SHP77 (cell line): Measurements from ENCODE around the gene EPHA7.

Experiments used
- DNase-seq, 2 experiments: peaks; one replicate each; lab custom pipeline; 2025; lab: John Stamatoyannopoulos, UW

EPHA7 gene

DNA sequence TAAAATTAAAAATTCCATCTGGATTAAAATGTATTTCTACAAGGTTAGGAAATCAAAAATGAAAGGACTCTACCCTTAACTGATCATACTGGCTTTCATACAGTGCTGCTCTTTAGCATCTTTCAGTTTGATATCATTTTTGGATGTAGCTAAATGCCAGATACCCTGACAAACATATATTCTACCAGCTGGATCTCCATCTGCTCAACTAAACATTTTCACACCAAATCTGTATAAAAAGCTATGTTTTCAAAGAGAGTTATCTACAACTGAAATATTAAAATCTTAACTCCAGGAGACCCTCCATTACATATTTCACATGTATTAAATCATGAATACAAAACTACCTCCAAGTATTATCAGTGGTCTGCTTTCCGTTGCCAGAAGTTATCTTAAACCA, 95.7 kb downstream of the EPHA7 start:
- no peak for DNase-seq

DNA sequence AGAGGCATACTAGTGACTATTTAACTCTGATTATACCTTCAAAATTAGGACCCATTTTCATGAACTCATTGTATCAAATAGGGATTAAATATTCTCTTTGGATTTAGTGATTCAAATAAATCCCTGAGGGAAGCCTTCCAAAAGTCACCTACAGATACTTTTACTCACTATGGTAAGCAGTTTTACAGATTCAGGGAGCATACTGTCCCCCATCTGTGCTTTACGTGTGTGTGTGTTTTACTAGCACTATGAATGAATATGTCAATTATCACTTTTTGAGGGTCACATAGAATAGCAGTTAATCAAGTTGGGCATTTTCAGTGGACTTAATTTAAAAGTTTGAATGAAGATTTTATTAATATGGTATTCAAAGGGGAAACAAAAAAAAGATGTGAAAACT, 96.7 kb downstream of the EPHA7 start:
- no peak for DNase-seq

DNA sequence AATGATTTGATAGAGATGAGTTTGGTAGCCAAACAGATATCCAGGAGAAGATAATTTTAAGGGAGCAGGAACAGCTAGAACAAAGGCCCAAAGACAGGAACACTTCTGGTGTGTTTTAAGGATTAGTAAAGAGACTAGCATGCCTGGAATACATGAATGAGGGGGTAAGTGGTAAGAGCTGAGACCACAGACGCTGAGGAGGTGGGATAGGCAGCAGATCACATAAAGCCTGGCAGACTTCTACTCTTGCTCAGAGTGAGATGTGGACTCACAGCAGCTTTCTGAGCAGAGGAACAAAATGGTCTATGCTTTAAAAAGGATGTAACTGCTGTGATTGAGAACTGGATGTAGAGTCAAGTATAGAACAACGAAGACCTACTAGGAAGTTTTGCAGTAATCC, 100.1 kb downstream of the EPHA7 start:
- DNase-seq = no peak

DNA sequence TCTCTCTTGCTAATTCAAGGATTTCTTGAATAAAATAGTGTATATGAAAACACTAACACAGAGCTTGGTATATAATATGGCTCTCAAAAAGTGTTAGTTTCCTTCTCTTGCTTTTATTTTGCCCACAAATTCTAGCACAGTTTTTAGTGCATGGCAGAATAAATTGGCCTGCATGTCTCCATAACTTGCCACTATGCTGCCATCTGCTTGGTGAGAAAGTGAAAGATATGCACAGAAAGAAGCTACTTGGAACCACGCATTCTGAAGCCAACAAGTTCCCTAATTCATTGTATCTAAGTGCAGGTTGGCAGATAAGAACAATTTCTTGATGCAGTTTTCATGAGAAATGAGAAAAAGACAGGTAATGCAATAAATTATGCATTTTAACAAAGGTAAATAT, 101.2 kb downstream of the EPHA7 start:
- DNase-seq = no peak

DNA sequence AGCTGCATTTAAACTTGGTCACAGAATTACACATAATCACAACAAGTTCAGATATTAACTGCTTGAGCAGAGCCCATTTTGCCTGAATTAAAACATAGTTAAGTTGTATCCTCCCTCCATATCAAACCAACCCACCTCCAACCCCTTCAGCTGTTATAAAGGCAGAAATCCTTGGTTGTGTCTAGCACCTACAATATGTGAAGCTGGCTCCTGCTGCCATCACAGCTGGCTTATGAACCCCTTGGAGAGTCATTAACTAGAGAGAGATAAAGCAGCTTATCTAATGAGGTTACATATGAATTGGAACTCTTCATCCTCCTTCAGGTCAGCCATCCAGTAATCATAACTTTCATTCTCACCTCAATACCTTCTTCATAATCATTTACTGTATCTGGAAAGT, 101.8 kb downstream of the EPHA7 start:
- no peak for DNase-seq

DNA sequence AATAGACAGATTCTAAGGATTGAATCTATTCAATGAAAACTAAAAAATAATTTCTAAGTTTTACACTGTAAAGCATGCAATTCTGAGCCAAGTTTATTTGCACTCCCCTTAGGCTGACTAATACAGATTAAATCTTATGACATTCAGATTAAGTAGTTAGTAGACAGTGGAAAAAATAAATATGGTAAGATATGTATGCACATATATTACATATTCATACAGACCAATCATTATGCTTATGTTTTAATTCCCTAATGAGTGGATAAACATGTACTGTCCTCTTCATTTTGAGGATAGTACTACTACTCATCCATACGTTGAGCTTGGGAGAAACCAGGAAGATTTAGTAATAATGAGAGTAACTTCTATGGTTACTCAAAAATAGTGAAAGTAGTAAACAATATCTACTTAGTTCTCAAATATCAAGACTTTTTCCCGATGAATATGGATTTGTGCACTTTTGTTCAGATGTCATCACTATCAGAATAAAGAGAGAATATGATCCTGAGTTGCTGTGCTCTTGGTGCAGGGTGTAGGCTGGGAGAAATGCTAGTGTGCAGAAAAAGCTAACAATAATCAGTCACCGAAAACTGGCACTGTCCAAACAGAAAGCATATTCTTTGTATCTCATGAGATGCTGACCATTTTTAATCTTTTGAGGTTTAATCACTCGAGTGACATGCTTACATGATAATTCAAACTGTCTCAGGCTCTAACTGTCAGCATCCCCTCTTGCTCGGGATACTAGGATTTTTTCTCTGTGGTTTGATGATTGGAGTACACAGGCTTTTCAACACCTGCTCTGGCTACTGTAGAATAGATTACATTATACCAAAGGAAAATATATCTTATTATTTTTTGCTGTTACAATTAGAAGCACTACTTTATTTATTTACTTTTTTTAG, 111.6 kb downstream of the EPHA7 start:
- peak; percentile 12 to 17 for DNase-seq

DNA sequence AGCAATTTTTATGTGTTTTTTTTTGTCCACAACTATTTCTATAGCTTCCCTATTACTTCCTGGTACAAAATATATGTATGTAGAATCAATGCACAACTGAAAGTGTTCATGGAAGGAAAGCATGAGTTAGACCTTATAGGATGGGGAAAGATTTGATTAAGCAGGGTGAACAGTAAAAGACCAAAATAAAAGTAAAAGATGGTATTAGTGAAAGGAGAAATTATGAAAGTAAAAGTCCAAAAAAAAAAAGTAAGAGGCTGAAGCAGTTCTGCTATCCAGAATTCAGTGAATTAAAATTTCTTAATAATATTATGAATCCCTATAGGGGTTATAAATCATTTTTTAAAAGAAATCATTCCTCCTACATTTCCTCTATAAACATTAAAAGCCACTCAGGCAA, 114.3 kb downstream of the EPHA7 start:
- DNase-seq = no peak

DNA sequence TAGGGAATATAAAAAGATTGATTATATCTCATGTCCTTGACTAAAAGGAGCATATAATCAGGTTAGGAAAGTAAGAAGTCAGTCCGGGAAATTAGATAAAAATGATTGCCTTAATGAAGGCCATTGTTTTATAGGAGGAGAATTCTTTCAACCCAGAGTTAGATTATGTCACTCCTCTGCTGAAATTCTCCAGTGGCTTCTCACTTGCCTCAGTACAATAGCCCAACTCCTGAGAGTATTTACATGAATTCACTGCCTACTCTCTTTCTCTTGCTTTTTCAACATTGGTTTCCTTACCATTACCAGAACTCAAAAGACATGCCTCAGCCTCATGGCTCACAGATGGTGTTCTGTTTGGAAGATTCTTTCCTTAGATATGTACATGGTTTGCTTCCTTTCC, 114.9 kb downstream of the EPHA7 start:
- no peak for DNase-seq

DNA sequence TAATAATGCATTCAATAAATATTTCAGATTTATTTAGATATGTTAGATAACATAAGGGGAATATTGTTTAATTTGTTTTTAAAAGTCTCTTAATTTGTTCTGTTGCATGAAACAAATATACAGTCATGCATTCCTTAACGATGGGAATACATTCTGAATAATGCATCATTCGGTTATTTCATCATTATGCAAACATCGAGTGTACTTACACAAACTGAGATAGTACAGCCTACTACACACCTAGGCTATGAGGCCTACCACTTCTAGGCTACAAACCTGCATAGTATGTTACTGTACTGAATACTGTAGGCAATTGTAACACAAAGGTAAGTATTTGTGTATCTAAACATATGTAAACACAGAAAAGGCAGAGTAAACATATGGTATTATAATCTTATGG, 118.7 kb downstream of the EPHA7 start:
- peak; percentile 62 to 67 for DNase-seq

DNA sequence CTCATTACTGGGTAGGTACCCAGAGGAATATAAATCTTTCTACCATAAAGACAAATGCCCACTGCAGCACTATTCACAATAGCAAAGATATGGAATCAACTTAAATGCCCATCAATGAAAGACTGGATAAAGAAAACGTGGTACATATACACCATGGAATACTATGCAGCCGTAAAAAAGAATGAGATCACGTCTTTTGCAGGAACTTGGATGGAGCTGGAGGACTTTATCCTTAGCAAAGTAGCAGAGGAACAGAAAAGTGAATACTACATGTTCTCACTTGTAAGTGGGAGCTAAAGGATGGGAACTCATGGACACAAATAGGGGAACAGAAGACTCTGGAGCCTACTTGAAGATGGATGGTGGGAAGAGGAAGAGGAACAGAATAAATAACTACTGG, 119.7 kb downstream of the EPHA7 start:
- DNase-seq = no peak

DNA sequence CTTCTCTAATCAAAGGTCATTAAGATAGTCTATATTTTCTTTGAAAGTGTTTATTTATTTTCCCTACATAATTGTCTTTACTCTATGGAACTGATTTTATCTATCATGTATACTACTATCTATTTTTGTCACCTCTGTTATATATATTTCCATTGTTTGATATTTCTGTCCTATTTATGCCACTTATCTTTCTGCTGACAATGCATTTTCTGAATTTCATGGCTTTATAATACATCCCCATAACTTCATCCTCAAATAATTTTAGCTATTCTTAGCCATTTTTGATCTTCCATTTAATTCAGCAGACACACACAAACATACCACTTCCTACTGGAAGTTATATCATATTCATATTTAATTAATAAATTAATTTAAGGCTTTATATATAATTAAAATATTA, 123.7 kb downstream of the EPHA7 start:
- DNase-seq = no peak

DNA sequence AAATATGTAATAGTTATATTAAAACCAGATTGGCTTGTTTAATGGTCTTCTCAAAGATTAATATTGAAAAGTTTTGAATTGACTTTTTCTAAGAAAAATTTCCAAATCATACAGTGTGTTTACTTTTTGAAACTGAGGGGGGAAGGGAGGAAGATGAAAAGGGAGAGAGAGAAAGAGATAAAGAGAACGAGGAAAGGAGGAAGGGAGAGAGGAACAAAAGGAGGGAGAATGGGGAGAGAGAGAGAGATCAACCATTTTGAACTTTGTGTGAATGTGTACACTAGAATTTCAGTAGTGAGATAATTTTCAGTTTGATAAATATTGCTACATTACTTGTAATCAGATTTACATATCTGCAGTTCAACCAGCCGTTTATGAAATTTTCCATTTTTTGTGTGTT, 124.5 kb downstream of the EPHA7 start:
- no peak for DNase-seq

DNA sequence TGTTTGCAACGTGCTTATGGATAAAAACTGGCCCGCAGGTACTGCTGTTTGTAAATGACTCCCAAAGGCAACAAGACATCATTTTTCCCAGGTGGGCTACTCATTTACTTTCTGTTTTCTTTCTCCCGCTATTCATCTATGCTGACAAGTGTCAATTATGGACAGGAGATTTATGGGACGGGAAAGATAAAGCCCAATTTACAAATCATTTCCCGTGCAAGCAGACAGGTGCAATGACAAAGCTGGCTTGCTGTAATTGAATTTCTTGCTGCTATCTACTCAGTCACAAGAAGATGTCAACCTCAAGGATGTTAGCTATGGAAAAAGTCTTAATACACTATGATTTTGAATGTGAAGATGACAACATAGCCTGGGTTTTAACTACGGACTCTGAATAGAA, 125.5 kb downstream of the EPHA7 start:
- peak; percentile 23 to 41 for DNase-seq

DNA sequence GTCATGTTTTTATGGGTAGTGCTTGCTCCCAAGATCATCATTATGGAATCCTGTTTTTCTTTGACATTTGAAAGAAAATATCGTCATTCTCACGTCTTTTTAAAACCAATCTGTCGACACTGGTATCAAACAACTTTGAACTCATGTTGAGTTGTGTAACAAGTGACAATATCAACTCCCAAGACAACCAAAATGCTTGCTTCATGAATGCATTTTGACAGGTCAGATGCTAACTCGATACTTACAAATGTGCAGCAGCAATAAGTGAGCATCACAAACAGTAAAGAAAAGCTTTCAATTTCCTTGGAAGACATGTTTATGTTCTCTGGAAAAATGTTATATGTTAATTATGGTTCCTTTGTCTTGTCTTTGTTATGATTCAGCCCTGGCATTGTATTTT, 125.9 kb downstream of the EPHA7 start:
- DNase-seq = no peak

DNA sequence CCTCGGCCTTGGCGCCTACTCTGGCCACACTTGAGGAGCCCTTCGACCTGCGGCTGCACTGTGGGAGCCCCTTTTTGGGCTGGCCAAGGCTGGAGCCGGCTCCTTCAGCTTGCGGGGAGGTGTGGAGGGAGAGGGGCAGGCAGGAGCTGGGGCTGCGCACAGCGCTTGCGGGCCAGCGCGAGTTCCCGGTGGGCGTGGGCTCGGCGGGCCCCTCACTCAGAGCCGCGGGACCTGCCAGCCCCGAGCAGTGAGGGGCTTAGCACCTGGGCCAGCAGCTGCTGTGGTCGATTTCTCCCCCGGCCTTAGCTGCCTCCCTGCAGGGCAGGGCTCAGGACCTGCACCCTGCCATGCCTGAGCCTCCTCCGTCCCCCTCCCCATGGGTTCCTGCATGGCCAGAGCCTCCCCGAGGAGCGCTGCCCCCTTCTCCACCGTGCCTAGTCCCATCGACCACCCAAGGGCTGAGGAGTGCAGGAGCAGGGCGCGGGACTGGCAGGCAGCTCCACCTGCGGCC, 136.8 kb downstream of the EPHA7 start:
- no peak for DNase-seq

DNA sequence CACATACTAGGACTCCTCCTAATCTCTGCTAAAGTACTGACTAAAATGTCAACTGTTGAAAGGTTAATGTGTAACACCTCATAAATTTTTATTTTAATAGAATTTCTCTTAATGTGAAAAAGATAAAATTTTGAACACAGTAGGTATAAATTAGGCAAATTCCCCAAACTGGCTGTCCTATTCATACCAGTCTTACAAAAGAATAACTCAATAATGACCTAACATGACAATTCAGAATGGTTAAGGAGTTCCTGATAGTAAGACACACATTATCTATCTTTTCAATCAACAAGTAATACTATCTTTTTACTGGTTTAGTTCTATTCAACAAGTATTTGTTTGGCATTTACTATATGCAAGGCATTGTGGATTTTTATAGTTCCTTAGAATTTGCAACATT, 141.1 kb downstream of the EPHA7 start:
- no peak for DNase-seq

DNA sequence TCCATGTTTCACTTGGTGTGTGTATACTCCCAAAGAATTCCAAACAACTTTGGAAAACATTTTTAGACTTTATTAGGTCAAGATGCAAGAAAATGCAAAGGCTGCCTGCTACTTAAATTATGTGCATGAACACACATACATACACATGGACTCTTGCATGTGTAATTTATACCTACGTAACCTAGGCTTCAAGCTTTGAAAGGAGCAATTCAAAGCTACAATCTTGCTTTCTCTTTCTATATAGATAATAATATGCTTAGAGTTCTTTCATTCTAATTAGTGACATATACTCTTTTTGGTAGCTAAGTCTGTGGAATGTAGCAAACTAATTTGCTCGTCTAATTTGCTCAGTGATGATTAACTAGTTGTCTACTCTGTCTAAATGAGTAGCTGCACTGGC, 146.5 kb downstream of the EPHA7 start:
- DNase-seq = no peak

DNA sequence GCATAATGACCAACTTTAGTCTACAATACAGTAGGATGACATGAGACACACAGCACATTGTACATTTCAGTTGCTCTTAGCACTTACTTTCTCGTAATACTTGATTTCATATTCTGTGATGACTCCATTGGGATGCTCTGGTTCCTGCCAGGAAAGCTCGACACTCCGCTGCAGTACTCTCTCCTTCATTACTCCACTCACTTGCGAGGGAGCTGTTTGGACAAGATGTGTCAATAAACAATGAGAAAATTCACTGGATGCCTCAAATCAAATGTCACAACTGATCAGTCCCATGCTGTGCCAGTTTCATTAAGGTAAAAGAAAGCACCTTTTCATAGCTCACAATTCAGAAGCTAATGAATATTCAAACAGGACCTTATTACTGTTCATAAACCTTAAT, 147.1 kb downstream of the EPHA7 start:
- DNase-seq = peak in 1 of 2 experiments; percentile 20

DNA sequence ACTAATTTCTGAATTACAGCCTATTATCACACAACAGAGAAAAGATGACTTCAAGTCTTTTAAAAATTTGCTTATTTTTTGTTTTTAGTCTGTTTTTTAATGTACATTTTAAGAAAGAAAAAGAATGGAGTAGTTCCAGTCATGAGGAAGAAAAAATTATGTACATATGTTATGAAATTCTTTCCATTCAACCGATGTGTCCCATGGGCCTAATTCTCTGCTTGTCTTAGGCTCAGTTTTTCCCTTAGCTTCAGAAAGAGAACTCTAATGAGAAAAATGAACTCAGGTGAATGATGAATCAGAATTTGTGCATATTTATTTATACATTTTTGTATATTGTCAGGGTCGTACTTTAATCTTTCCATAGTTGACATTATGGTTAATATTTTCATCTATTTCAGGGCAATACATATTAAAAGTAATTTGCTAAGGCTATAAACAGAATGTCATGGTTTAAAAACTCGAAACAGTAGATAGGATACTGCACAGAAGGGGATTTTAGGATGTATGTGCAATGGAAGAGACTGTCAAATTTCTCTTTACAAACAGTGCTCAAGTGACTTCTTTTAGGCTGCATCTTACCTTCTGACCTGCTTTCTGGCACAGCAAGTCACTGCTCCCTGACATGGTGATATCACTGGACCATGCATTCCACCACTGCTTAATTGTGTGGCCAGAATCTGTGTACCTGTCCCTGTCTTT, 153.1 kb downstream of the EPHA7 start:
- no peak for DNase-seq

DNA sequence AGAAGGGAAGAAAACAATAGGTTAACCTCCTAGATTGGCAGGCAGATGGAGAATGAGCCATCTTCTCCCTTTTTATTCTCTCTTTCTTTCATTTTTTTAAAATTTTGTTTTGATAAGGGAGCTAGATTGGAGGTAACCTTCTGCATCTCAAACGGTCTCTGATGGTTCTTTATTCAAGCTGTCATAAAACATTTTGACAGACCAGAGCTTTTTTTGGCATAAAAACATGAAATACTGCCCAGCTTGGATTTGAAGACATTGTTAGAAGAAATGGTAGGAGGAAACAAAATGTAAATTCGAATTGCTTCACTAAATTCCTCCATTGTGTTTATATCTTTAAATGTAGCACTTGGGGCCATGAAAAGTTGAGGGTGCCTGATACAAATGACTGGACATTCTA, 158.5 kb downstream of the EPHA7 start:
- DNase-seq = no peak

DNA sequence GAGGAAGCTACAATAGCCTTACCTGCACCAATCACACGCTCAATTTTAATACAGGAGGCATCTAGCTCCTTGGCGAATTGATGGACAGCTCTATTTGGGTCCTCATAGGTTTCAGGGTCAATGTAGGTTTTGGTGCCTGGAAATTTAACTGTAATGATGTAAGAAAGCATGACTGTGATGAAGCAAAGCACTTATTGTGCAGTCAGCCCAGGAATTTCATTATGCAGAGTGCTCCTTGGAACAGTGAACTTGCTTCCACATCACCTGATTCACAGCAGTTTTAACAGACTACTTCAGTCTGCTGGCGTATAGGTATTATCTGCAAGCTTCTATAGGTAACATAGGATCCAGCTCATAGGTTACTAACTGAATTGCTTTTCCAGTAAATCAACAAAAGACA, 160.0 kb downstream of the EPHA7 start:
- no peak for DNase-seq

DNA sequence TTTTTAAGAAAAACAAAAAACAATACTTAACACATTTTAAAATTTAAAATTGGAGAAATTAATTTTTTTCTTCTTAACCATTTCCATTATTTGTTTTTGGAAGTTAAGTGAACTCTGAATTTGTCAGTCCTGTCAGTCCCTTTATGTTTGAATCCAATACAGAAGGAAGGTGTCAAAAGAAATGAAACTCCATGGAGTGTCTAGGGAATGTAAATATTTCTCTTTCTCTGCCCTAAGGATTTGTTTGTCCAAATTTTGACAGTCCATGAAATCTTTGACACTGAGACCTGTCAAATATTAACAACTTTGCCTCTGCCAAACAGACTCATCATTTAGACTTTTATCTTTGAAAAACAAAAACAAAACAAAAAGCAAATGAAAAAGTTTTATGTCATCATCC, 166.4 kb downstream of the EPHA7 start:
- no peak for DNase-seq

DNA sequence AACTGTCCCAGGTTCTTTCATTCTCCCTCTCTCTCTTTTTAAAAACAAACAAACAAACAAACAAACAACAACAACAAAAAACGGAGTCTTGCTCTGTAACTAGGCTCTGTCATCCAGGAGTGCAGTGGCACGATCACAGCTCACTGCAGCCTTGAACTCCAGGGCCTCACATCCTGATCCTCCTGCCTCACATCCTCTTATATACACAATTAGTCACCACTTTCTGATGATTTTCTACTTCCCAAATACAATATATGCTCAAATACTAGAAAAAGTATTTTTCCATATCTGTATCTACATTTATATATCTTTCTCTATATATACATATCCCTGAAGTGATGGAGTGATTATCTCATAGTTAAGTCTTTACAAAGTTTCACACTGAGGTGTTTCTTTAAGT, 170.7 kb downstream of the EPHA7 start:
- no peak for DNase-seq
